Sigmoid colon (tissue), 7 donors: ENCODE data around the gene SLC6A3. TPM values are rescaled to one million over a fixed set of nuclear protein-coding genes. Genes with fewer than 3 reads are reported as not detected.

Experiments
- DNase-seq: peaks from one replicate; pipeline ENCODE4 v3.0.0-alpha.2; 2019
- H3K27ac ChIP-seq, 4 donors: fragments of 200-600 bp; sonication (generic); one replicate each; pipeline ENCODE4 v1.5.1; 2016 to 2019; ENCODE audit warnings: mild to moderate bottlenecking in 1 of 4
- H3K27me3 ChIP-seq, 3 donors: fragments of 200-600 bp; sonication (generic); one replicate each; pipeline ENCODE4 v1.5.1; 2019; ENCODE audit warnings: mild to moderate bottlenecking in 1 of 3
- H3K36me3 ChIP-seq, 4 donors: fragments of 200-600 bp; sonication (generic); one replicate each; pipeline ENCODE4 v1.5.1; 2016 to 2019
- H3K4me1 ChIP-seq, 4 donors: fragments of 200-600 bp; sonication (generic); one replicate each; pipeline ENCODE4 v1.5.1; 2017 to 2019
- H3K4me3 ChIP-seq, 4 donors: fragments of 200-600 bp; sonication (generic); one replicate each; pipeline ENCODE4 v1.5.1; 2017 to 2019; ENCODE audit warnings: mild to moderate bottlenecking in 2 of 4, moderate library complexity in 1 of 4
- H3K9me3 ChIP-seq, 4 donors: fragments of 200-600 bp in 3 of 4; sonication (generic) in 3 of 4; one replicate each; pipeline versions ENCODE4 v1.5.1 to v1.6.1; 2013 to 2019
- CTCF ChIP-seq, 4 experiments: fragments of 450-650 bp in 3 of 4; fragments of 200-600 bp in 1 of 4; IDR thresholded peaks; one replicate each; pipeline ENCODE4 v1.5.1; 2016 to 2019; ENCODE audit warnings: antibody characterized with exemption in 4 of 4, mild to moderate bottlenecking in 3 of 4, moderate library complexity in 2 of 4
- EP300 ChIP-seq, 4 donors: sonication (generic); formaldehyde crosslinking; IDR thresholded peaks; one replicate each; pipeline ENCODE4 v1.6.1; 2017; ENCODE audit warnings: antibody characterized with exemption in 4 of 4
- POLR2A ChIP-seq, 2 donors: fragments of 450-650 bp; IDR thresholded peaks; one replicate each; pipeline ENCODE4 v1.6.1; 2016; ENCODE audit warnings: antibody characterized with exemption in 2 of 2, mild to moderate bottlenecking in 2 of 2, moderate library complexity in 2 of 2
- POLR2AphosphoS5 ChIP-seq, 4 donors: sonication (generic); formaldehyde crosslinking; IDR thresholded peaks; one replicate each; pipeline ENCODE4 v1.6.1; 2017; ENCODE audit warnings: antibody characterized with exemption in 4 of 4
- WGBS, 2 donors: extraction: QIAGEN DNeasy Blood & Tissue Kit; methylation state at CpG; one replicate each; pipeline ENCODE4 v1.1.7; 2013; 5-methylcytosine and 5-hydroxymethylcytosine counted together
- intact Hi-C: fragments of 100-400 bp; cut with DNase I; formaldehyde crosslinking; loops from one replicate; pipeline ENCODE4 v1.15.1; 2023
- polyA plus RNA-seq, 3 donors: library from polyadenylated mRNA; stranded (reverse); fragments of 200-250 nt; gene quantifications; one replicate each; pipeline ENCODE4 v1.2.3, GENCODE V29; 2013
- total RNA-seq, 4 donors: library from RNA; depleted of rRNA; stranded (reverse); fragments of >200 nt; gene quantifications; one replicate each; pipeline ENCODE4 v1.1.0, GENCODE V29; 2016
- donor health status: healthy with polysubstance abuse.
- donor health status: Bipolar disorder and iron deficiency.
- donor health status: healthy.

Gene SLC6A3
- total and polyA plus RNA-seq, 7 donors: 0.06 TPM; not detected in 6

- no peaks in the 10 kb centered on the region for H3K36me3 ChIP-seq
- peaks cover 0 to 31% (median 0%) of the 10 kb centered on the region in 3 donors for H3K27me3 ChIP-seq
- no peaks in the 10 kb centered on the region for H3K9me3 ChIP-seq
- no peak for TF ChIP-seq CTCF (IDR thresholded peaks at IDR 0.05)
- TF ChIP-seq EP300 (IDR thresholded peaks at IDR 0.05): no peak
- no peak for TF ChIP-seq POLR2AphosphoS5 (IDR thresholded peaks at IDR 0.05)
- TF ChIP-seq POLR2A (IDR thresholded peaks at IDR 0.05): no peak
- intact Hi-C loops: no loop called here
- no peak overlapping the region for H3K27ac ChIP-seq
- no peak overlapping the region for H3K4me3 ChIP-seq
- WGBS, 2 donors: 63 to 66% methylated on average over 27 of the region's 27 CpGs
- DNase-seq: no peak
- no peaks in the 10 kb centered on the region for H3K4me1 ChIP-seq
Measured at GRCh38 chr5:1414311-1415058, 30.8 kb downstream of the SLC6A3 start.

- peak; percentile 57 for DNase-seq
- Histone ChIP-seq H3K9me3 (no peaks in the 10 kb centered on the region), H3K36me3 (no peaks in the 10 kb centered on the region), H3K4me3 (no peak overlapping the region), H3K4me1 (no peaks in the 10 kb centered on the region), H3K27ac (no peak overlapping the region), H3K27me3 (peaks cover 0 to 39% (median 3%) of the 10 kb centered on the region in 3 donors)
- intact Hi-C loops: no loop called here
- no peak for TF ChIP-seq CTCF (IDR thresholded peaks at IDR 0.05)
- TF ChIP-seq POLR2A (IDR thresholded peaks at IDR 0.05): no peak
- no peak for TF ChIP-seq EP300 (IDR thresholded peaks at IDR 0.05)
- TF ChIP-seq POLR2AphosphoS5 (IDR thresholded peaks at IDR 0.05): no peak
- 80 to 83% methylated on average over 23 of the region's 23 CpGs for WGBS, 2 donors
Measured at GRCh38 chr5:1413611-1414241, 31.5 kb downstream of the SLC6A3 start.

GRCh38 chr5:1413211-1413610 lies 32.0 kb downstream of the SLC6A3 start:
- 63 to 74% methylated on average over 13 of the region's 13 CpGs for WGBS, 2 donors
- TF ChIP-seq EP300 (IDR thresholded peaks at IDR 0.05) (no peak), POLR2AphosphoS5 (IDR thresholded peaks at IDR 0.05) (no peak), CTCF (IDR thresholded peaks at IDR 0.05) (no peak), POLR2A (IDR thresholded peaks at IDR 0.05) (no peak)

GRCh38 chr5:1412621-1413020 lies 32.6 kb downstream of the SLC6A3 start:
- Histone ChIP-seq H3K4me1 (no peaks in the 10 kb centered on the region), H3K27me3 (peaks cover 0 to 46% (median 5%) of the 10 kb centered on the region in 3 donors), H3K36me3 (no peaks in the 10 kb centered on the region), H3K27ac (no peak overlapping the region), H3K4me3 (no peak overlapping the region), H3K9me3 (no peaks in the 10 kb centered on the region)
- DNase-seq: peak; percentile 47
- TF ChIP-seq POLR2AphosphoS5 (IDR thresholded peaks at IDR 0.05) (no peak), EP300 (IDR thresholded peaks at IDR 0.05) (no peak), CTCF (IDR thresholded peaks at IDR 0.05) (no peak), POLR2A (IDR thresholded peaks at IDR 0.05) (no peak)
- intact Hi-C loops: no loop called here
- 61 to 69% methylated on average over 10 of the region's 10 CpGs for WGBS, 2 donors

More at GRCh38 chr5:1413211-1413610, 32.0 kb downstream of the SLC6A3 start:
- no peak overlapping the region for H3K4me3 ChIP-seq
- H3K27me3 ChIP-seq: peaks cover 0 to 44% (median 5%) of the 10 kb centered on the region in 3 donors
- H3K4me1 ChIP-seq: no peaks in the 10 kb centered on the region
- intact Hi-C loops: no loop called here
- DNase-seq: no peak
- no peaks in the 10 kb centered on the region for H3K9me3 ChIP-seq
- H3K27ac ChIP-seq: no peak overlapping the region
- no peaks in the 10 kb centered on the region for H3K36me3 ChIP-seq
